GM12878 (cell line): ENCODE results near the gene SSMEM1. TPM values are rescaled to one million over a fixed set of nuclear protein-coding genes. Genes with fewer than 3 reads are reported as not detected.
"Not testable (repeated sequence)": the region's sequence is repeated elsewhere in the genome, so short reads cannot be mapped to it uniquely, and the experiment has no call there.

Source experiments
- ATAC-seq: fragments of 200-7000 bp; cut with Tn5 transposase; 3 replicates; pipeline ENCODE4 v1.9.1; 2020; ENCODE audit warnings: mild to moderate bottlenecking, moderate library complexity
- BruUV-seq: library from RNA; stranded (reverse); fragments of 400-500 nt; replicated peaks from 2 replicates; lab custom pipeline; 2021; lab: Mats Ljungman, UMichigan
- CTCF ChIA-PET: fragments of 300-600 bp; sonication (Branson Sonifier 250); formaldehyde crosslinking; extraction: SDS; loops from one replicate; lab custom pipeline; 2021; ENCODE audit warnings: inconsistent platforms; lab: Yijun Ruan, JAX
- POLR2A ChIA-PET: fragments of 350-600 bp; formaldehyde crosslinking; extraction: SDS; loops from one replicate; lab custom pipeline; 2021; ENCODE audit warnings: inconsistent platforms; lab: Charles Lee
- RAD21 ChIA-PET: fragments of 300-600 bp; sonication (Branson Sonifier 250); formaldehyde crosslinking; loops from one replicate; lab custom pipeline; 2023; ENCODE audit warnings: antibody characterized with exemption; ENCODE audit not compliant: unreplicated experiment; lab: Charles Lee
- SMC1A ChIA-PET: fragments of 300-600 bp; sonication (Branson Sonifier 250); formaldehyde crosslinking; loops from one replicate; lab custom pipeline; 2023; ENCODE audit not compliant: unreplicated experiment, uncharacterized antibody; lab: Charles Lee
- DNase-seq: peaks from one replicate; pipeline ENCODE4 v3.0.0-alpha.2; 2011; ENCODE audit warnings: low read depth, low spot score
- FAIRE-seq: peaks from 3 replicates; lab custom pipeline; 2011; peaks lifted over from hg19 to GRCh38; lab: Jason Lieb, UNC
- H2AFZ ChIP-seq: 2 replicates; pipeline ENCODE4 v1.6.0; 2011; ENCODE audit warnings: low read depth, low read length, control low read depth; ENCODE audit not compliant: control insufficient read depth
- H3K27ac ChIP-seq: 2 replicates; pipeline ENCODE4 v1.5.1; 2011; ENCODE audit warnings: control low read depth; ENCODE audit not compliant: control insufficient read depth, insufficient read depth
- H3K27me3 ChIP-seq, 2 experiments: replicated peaks in 1 of 2; 2 replicates each; pipeline versions ENCODE4 v1.6.0 to v1.6.1; 2011; ENCODE audit warnings: low read length in 1 of 2; ENCODE audit not compliant: control insufficient read depth in 2 of 2, insufficient read depth in 2 of 2
- H3K36me3 ChIP-seq, 2 experiments: 2 replicates each; pipeline ENCODE4 v1.5.1; 2011; ENCODE audit warnings: low read length in 1 of 2; ENCODE audit not compliant: control insufficient read depth in 2 of 2, insufficient read depth in 2 of 2
- H3K4me1 ChIP-seq: 2 replicates; pipeline ENCODE4 v1.6.1; 2011; ENCODE audit warnings: mild to moderate bottlenecking, low read length, moderate library complexity, mixed read lengths; ENCODE audit not compliant: control insufficient read depth, insufficient read depth
- H3K4me2 ChIP-seq: 2 replicates; pipeline ENCODE4 v1.6.0; 2011; ENCODE audit warnings: control low read depth; ENCODE audit not compliant: control insufficient read depth, insufficient read depth
- H3K4me3 ChIP-seq: fragments of 200-600 bp; sonication (generic); 2 replicates; pipeline ENCODE4 v1.5.1; 2016
- H3K79me2 ChIP-seq: 2 replicates; pipeline ENCODE4 v1.6.0; 2011; ENCODE audit warnings: low read length; ENCODE audit not compliant: control insufficient read depth, insufficient read depth
- H3K9ac ChIP-seq: 2 replicates; pipeline ENCODE4 v1.8.0; 2011; ENCODE audit warnings: low read length, control low read depth, mixed read lengths; ENCODE audit not compliant: control insufficient read depth, insufficient read depth
- H3K9me3 ChIP-seq: replicated peaks from 3 replicates; pipeline ENCODE4 v1.5.1; 2011; ENCODE audit warnings: mild to moderate bottlenecking, low read length; ENCODE audit not compliant: control insufficient read depth, insufficient read depth
- H4K20me1 ChIP-seq: 2 replicates; pipeline ENCODE4 v1.6.0; 2011; ENCODE audit not compliant: control insufficient read depth, insufficient read depth
- BMI1 ChIP-seq: fragments of 450-650 bp; IDR thresholded peaks from 2 replicates; pipeline ENCODE4 v1.6.1; 2016; ENCODE audit warnings: mild to moderate bottlenecking, moderate library complexity, borderline replicate concordance
- MTA2 ChIP-seq: fragments of 450-650 bp; IDR thresholded peaks from 2 replicates; pipeline ENCODE4 v1.6.1; 2016; ENCODE audit warnings: low read depth, mild to moderate bottlenecking, moderate library complexity
- MXI1 ChIP-seq: fragments of 150-350 bp; IDR thresholded peaks from 2 replicates; pipeline ENCODE4 v1.6.1; 2011; ENCODE audit warnings: low read depth, mild to moderate bottlenecking, inconsistent platforms, low read length, improper control_type of control experiment
- RB1 ChIP-seq: fragments of 450-650 bp; formaldehyde crosslinking; IDR thresholded peaks from 2 replicates; pipeline ENCODE4 v1.6.1; 2017; ENCODE audit warnings: mild to moderate bottlenecking, borderline replicate concordance
- SKIL ChIP-seq: fragments of 450-650 bp; IDR thresholded peaks from 2 replicates; pipeline ENCODE4 v1.6.1; 2017; ENCODE audit warnings: mild to moderate bottlenecking, low read depth, inconsistent platforms; ENCODE audit not compliant: poor library complexity, severe bottlenecking
- USF1 ChIP-seq: IDR thresholded peaks from 2 replicates; pipeline ENCODE4 v1.6.1; 2011; ENCODE audit warnings: borderline replicate concordance, low read depth, mild to moderate bottlenecking, moderate library complexity, mixed read lengths, low read length; ENCODE audit not compliant: insufficient read depth; ENCODE audit errors: extremely low read length
- ZBTB40 ChIP-seq: fragments of 450-650 bp; IDR thresholded peaks from 2 replicates; pipeline ENCODE4 v1.6.1; 2016; ENCODE audit warnings: mild to moderate bottlenecking, moderate library complexity, borderline replicate concordance
- WGBS: methylation state at CpG from one replicate; pipeline ENCODE4 v1.1.6; 2016; ENCODE audit warnings: low lambda C conversion rate; ENCODE audit not compliant: insufficient replicate concordance, insufficient coverage; ENCODE audit errors: missing lambda C conversion rate; 5-methylcytosine and 5-hydroxymethylcytosine counted together
- in situ Hi-C: fragments of 300-500 bp; cut with MboI; formaldehyde crosslinking; loops from 9 replicates; pipeline ENCODE4 v1.14.3; 2018; ENCODE audit warnings: mixed read lengths
- intact Hi-C: fragments of 100-400 bp; cut with micrococcal nuclease; formaldehyde crosslinking; loops from one replicate; pipeline ENCODE4 v1.14.2; 2022; ENCODE audit not compliant: unreplicated experiment
- polyA plus RNA-seq, 11 experiments: library from polyadenylated mRNA; depleted of rRNA in 4 of 11; unstranded in 6 of 11; stranded (reverse) in 5 of 11; fragments of >200 nt; fragmentation: Nextera tagmentation in 4 of 11; fragmentation: Illumina TruSeq in 1 of 11; extraction: Ambion mirVana in 4 of 11; extraction: Trizol in 1 of 11; gene quantifications; 1 replicate in 1 of 11; 2 replicates in 10 of 11; pipeline versions ENCODE4 v1.2.1 to v1.2.3, GENCODE V29; 2011 to 2016; ENCODE audit warnings: inconsistent platforms in 2 of 11, missing spikeins in 2 of 11, low read depth in 1 of 11
- total RNA-seq, 4 experiments: library from RNA; depleted of rRNA in 3 of 4; stranded (reverse); fragments of >200 nt in 3 of 4; fragmentation: Illumina TruSeq in 1 of 4; extraction: Trizol in 1 of 4; gene quantifications; 2 replicates each; pipeline versions ENCODE4 v1.2.1 to v1.2.3, GENCODE V29; 2013 to 2021

SSMEM1 gene
- total and polyA plus RNA-seq, 10 of the 15 experiments (the other 5 are each of a cell fraction or from before 2014, with no cell fraction given), result not detected

- H3K9ac ChIP-seq, H3K79me2 ChIP-seq, DNase-seq, H2AFZ ChIP-seq, H3K27me3 ChIP-seq, H3K4me3 ChIP-seq, in situ Hi-C loops, H3K9me3 ChIP-seq, RAD21 ChIA-PET, ATAC-seq, intact Hi-C loops, FAIRE-seq, H3K4me2 ChIP-seq, BruUV-seq, H3K27ac ChIP-seq, H4K20me1 ChIP-seq: not testable (repeated sequence)
- POLR2A ChIA-PET, result interaction anchor here (0.5 kb wide), 1 partner anchor 64 kb away, joined by 5 read pairs; no protein-coding TSS in a partner anchor
- Histone ChIP-seq H3K4me1 (peaks cover 10% of the 10 kb centered on the region), H3K36me3 (peaks cover 0 to 19% of the 10 kb centered on the region in 2 experiments)
- WGBS, result 89% methylated on average over 5 of the region's 5 CpGs
- CTCF ChIA-PET, result interaction anchor here (0.6 to 1.8 kb wide), 2 partner anchors 112 kb away, joined by 3 to 8 read pairs; no protein-coding TSS in a partner anchor
- SMC1A ChIA-PET, result interaction anchor here (0.7 to 7.2 kb wide), 5 partner anchors 11 to 301 kb away, joined by 3 to 35 read pairs (median 3); partner anchors contain the start of genes CPA4 and TMEM209
These were observed 23.3 kb upstream of the SSMEM1 start for GRCh38 chr7:130184349-130184748.

GRCh38 chr7:130187360-130187759 is 20.3 kb upstream of the SSMEM1 start:
- CTCF ChIA-PET, result interaction anchor here (0.6 to 1.5 kb wide), 3 partner anchors 10 to 55 kb away, joined by 3 read pairs; no protein-coding TSS in a partner anchor
- H3K4me3 ChIP-seq, result no peak overlapping the region
- TF ChIP-seq RB1 (no peak), USF1 (no peak), ZBTB40 (no peak), MXI1 (no peak), SKIL (no peak), MTA2 (no peak), BMI1 (no peak)

More at GRCh38 chr7:130187360-130187759, 20.3 kb upstream of the SSMEM1 start:
- ChIA-PET POLR2A (interaction anchor here (0.6 to 1.2 kb wide), 5 partner anchors 8 to 562 kb away, joined by 3 to 5 read pairs (median 3); no protein-coding TSS in a partner anchor), SMC1A (interaction anchor here (0.6 to 7.2 kb wide), 7 partner anchors 11 to 116 kb away, joined by 3 to 35 read pairs (median 4); partner anchors contain the start of gene TMEM209), RAD21 (interaction anchor here (0.7 kb wide), 1 partner anchor 115 kb away, joined by 3 read pairs; no protein-coding TSS in a partner anchor)
- intact Hi-C loops, result no loop called here
- H3K9me3 ChIP-seq, result no peaks in the 10 kb centered on the region
- ATAC-seq, result no peak
- WGBS, result 86% methylated on average over 2 of the region's 2 CpGs
- no peak overlapping the region for H3K4me2 ChIP-seq
- in situ Hi-C loops, result no loop called here
- BruUV-seq, result no TSS peak
- no peaks in the 10 kb centered on the region for H4K20me1 ChIP-seq
- no peak overlapping the region for H3K27ac ChIP-seq
- H3K79me2 ChIP-seq, result no peaks in the 10 kb centered on the region; the same call in 1 of the 2 replicates
- no peak for DNase-seq
- H3K27me3 ChIP-seq, result no peaks in the 10 kb centered on the region
- peaks cover 0 to 12% of the 10 kb centered on the region in 2 experiments; a peak in 3 of 4 replicates for H3K36me3 ChIP-seq
- FAIRE-seq, result no peak
- peaks cover 10% of the 10 kb centered on the region for H3K4me1 ChIP-seq
- no peak overlapping the region for H3K9ac ChIP-seq
- H2AFZ ChIP-seq, result no peak overlapping the region
